GM12874 (cell line): ENCODE data around the gene ODAPH.

Source experiments
- TF ChIP-seq, protein P1 (sequence below): IDR thresholded peaks from 2 replicates; pipeline ENCODE4 v1.5.1; 2011; ENCODE audit warnings: low read depth, mild to moderate bottlenecking, control low read depth, low read length, moderate library complexity; ENCODE audit not compliant: insufficient read depth

The ODAPH gene

DNA sequence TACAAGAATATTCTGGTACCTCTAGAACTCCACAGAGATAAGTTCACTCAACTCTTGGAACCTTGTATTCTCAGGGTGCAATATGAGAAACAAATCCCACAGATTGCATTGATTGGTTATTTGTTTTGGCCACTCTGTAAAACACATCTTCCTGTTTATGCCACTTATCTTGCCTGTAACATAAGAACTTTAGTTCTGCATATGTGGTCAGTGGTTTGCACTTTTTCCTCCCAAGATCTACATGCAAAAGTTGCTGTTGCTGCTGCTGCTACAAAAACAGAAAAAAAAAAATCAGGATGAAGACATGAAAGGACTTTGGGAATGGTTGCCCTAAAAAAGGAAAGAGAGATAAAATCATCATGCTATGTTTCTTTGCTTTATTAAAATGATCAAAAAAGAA is 9.6 kb downstream of the ODAPH start:
- TF ChIP-seq, protein P1, sequence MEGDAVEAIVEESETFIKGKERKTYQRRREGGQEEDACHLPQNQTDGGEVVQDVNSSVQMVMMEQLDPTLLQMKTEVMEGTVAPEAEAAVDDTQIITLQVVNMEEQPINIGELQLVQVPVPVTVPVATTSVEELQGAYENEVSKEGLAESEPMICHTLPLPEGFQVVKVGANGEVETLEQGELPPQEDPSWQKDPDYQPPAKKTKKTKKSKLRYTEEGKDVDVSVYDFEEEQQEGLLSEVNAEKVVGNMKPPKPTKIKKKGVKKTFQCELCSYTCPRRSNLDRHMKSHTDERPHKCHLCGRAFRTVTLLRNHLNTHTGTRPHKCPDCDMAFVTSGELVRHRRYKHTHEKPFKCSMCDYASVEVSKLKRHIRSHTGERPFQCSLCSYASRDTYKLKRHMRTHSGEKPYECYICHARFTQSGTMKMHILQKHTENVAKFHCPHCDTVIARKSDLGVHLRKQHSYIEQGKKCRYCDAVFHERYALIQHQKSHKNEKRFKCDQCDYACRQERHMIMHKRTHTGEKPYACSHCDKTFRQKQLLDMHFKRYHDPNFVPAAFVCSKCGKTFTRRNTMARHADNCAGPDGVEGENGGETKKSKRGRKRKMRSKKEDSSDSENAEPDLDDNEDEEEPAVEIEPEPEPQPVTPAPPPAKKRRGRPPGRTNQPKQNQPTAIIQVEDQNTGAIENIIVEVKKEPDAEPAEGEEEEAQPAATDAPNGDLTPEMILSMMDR = no peak

DNA sequence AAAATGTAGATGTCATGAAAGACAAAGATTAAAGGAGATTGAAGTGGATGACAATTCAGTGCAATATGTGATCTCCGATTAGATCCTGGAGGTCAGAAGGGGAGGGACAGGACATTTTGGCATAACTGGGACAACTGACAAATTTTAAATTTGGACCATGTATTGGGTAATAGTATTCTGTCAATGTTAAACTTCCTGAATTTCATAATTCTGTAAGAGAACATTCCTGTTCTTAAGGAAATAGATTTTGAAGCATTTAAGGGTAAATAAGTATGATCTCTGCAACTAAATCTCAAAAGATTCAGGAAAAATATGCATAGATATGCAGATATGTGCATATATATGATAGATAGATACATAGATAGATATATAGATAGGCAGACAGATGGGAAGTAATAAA is 11.0 kb downstream of the ODAPH start:
- TF ChIP-seq, protein P1 = no peak

DNA sequence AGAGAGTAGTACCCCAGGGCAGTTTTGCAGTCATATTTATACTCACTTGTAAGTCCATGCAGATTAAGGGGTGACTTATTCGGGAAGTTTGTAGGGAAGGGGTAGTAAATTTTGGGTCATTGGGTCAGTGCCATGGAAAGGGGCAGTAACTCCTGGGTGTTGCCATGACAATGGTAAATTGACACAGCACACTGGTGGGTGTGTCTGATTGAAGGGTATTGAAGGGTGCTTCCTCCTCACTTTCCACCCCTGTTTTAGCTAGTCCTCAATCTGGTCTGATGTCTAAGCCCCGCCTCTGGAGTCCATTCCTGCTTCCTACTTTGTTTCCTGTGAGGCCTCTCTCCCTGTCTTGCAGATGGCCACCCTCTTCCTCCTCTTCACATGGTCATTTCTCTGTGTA is 11.9 kb downstream of the ODAPH start:
- TF ChIP-seq, protein P1 = no peak

DNA sequence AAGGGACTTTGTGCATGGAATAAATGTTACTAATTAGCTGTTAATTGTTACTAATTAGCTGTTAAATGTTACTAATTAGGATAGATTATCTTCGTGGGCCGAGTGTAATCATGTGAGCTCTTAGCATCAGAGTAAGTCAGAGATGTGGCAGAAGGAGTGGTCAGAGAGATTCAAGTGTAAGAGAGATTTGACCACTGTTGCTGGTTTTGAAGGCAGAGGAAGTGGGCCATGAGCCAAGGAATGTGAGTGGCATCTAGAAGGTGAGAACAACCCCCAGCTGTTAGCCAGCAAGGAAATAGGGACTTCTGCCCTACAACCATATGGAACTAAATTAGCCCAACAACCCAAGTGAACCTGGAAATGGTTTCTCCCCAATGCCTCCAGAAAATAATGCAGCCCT is 28.2 kb downstream of the ODAPH start:
- TF ChIP-seq, protein P1 = no peak

DNA sequence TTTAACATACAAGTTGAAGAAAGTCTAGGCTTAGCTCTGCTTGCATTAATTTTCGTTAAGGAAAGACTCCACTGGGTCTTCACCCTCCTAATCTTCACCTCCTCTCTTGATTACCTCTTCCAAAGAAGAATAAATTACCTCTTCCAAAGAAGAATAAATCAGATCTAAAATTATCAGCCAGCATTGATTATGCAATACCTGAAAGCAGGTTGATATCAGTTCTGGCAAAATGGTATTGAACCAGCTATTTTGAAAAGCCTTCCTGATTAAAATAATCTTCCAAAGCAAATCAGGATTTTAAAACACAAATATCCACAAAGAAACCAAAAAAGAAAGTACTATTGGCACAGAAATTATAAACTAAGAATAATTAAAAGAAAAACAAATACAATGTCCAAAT is 37.5 kb downstream of the ODAPH start:
- TF ChIP-seq, protein P1 = no peak

DNA sequence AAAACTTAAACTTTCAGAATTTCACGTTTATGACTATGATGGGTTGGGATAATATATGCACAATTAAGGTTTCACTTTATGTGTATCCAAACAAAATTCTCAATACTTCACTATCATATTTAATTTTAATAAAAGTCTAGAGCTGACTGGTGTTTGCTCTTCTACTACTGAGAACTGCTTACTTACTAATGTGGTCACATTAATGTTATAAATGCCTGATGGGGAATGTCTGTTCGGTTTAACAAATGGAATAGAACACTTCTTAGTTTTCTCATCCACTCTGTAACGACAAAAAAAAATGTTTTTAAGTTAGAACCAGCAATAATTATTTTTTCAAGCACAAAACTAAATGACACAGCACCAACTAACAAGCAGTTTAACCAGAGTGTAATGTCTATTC is 40.2 kb downstream of the ODAPH start:
- TF ChIP-seq, protein P1 = no peak

DNA sequence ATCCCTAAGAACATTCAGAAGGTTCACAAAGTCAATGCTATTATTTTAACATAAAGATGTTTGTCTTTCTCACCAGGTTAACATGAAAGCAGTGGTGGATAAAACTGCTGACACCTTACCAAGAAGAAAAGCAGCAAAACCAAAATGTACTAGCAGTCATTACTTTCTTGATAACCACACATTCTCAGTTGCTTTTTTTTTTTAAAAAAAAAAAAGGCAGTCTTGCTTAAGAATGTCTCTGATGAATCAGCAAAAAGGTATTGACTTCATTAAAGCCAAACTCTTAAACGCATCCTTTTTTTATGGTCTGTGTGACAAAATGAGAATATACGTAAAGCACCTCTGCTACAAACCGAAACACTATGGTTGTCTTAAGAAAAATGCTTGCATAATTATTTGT is 42.5 kb downstream of the ODAPH start:
- TF ChIP-seq, protein P1 = no peak

DNA sequence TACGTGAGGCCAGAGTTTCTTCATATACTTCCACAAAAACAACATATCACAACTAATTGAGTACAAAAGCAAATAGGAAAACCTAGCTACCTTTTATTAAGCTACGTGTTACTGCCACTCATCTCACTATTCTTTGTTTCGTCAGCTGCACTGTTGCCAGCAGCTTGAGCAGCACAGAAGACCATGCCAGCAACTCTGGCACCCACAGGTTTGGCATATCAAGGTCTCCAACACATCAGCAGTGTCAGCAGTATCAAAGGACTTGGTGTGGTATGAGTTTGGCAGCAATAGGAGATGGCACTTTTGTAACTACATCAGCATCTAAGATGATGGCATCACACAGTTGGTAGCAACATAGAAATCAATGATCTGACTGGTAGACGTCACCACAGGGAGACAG is 43.8 kb downstream of the ODAPH start:
- TF ChIP-seq, protein P1 = no peak
